GM23248 (cell line): ENCODE data around the gene ASIC4.

ENCODE experiments used
- EZH2 ChIP-seq: fragments of 200-600 bp; sonication (generic); IDR thresholded peaks from 2 replicates; pipeline ENCODE4 v1.6.1; 2018; ENCODE audit warnings: antibody characterized with exemption, mild to moderate bottlenecking; ENCODE audit not compliant: insufficient read depth, poor library complexity, severe bottlenecking
- EZH2phosphoT487 ChIP-seq: fragments of 200-600 bp; sonication (generic); IDR thresholded peaks from 2 replicates; pipeline ENCODE4 v1.6.1; 2018; ENCODE audit warnings: antibody characterized with exemption, moderate library complexity, mild to moderate bottlenecking, low read depth; ENCODE audit not compliant: insufficient read depth

DNA sequence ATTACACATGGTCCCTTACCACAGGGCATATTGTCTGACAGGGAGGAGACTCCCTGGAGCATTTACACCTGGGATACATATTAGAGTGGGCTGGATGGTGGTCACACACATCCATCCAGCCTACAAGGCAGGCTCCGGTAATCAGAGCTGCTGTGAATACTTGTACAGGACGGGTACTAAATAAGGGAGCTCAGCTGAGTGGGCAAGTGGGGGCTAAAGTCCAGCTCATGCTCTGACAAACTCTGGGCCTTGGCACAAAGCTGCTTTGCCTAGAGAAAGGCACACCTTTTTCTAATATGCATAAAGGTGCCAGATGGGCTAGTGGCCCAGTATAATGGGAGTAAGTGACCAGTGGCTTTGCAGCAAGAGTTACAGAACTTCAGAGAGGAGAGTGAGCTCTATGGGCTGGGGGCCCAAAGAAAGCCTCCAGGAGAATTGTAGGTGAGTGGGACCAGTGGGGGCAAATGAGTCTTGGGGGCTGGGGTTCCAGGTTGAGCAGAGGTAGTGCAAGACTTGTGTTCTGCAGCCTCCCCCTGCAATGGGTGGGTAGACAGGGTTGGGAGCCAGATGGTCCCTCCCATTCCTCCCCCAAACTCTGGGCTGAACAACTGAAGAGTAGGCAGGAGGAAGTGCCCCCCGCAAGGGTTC is 31.1 kb downstream of the ASIC4 start:
- no peak for TF ChIP-seq EZH2phosphoT487
- TF ChIP-seq EZH2: no peak
